Activated T-cell treated with anti-CD3 and anti-CD28 coated beads, Interleukin-2, amount 50 U/mL, for 24 hours (primary cell): ENCODE data around the gene BMPER.

Source experiments
- DNase-seq: peaks from one replicate; pipeline ENCODE4 v3.0.0-alpha.2; 2020
- H3K27ac Mint-ChIP-seq: 2 replicates; pipeline ENCODE4 v1.8.0; 2020; ENCODE audit warnings: mild to moderate bottlenecking, mixed read lengths
- H3K27me3 Mint-ChIP-seq: 2 replicates; pipeline ENCODE4 v1.8.0; 2020; ENCODE audit warnings: mixed read lengths
- H3K36me3 Mint-ChIP-seq: 2 replicates; pipeline ENCODE4 v1.8.0; 2020; ENCODE audit warnings: low read depth, mixed read lengths
- H3K4me1 Mint-ChIP-seq: 2 replicates; pipeline ENCODE4 v1.8.0; 2020; ENCODE audit warnings: low read depth, mixed read lengths
- H3K4me3 Mint-ChIP-seq: 2 replicates; pipeline ENCODE4 v1.8.0; 2020; ENCODE audit warnings: mild to moderate bottlenecking, moderate library complexity, mixed read lengths
- H3K9me3 Mint-ChIP-seq: 2 replicates; pipeline ENCODE4 v1.8.0; 2020; ENCODE audit warnings: mixed read lengths

Gene BMPER

GRCh38 chr7:33952824-33953223 lies 47.5 kb downstream of the BMPER start:
- H3K9me3 Mint-ChIP-seq, result no peaks in the 10 kb centered on the region
- H3K4me1 Mint-ChIP-seq, result no peaks in the 10 kb centered on the region
- no peak overlapping the region for H3K4me3 Mint-ChIP-seq
- DNase-seq, result no peak
- H3K27ac Mint-ChIP-seq, result no peak overlapping the region
- H3K27me3 Mint-ChIP-seq, result peaks cover 12% of the 10 kb centered on the region
- no peaks in the 10 kb centered on the region for H3K36me3 Mint-ChIP-seq

- Mint-ChIP-seq H3K4me3 (no peak overlapping the region), H3K27ac (no peak overlapping the region), H3K9me3 (no peaks in the 10 kb centered on the region), H3K4me1 (no peaks in the 10 kb centered on the region), H3K27me3 (peaks cover 12% of the 10 kb centered on the region), H3K36me3 (no peaks in the 10 kb centered on the region)
- DNase-seq, result no peak
Observed at GRCh38 chr7:33958104-33958503, 52.8 kb downstream of the BMPER start.

DNA sequence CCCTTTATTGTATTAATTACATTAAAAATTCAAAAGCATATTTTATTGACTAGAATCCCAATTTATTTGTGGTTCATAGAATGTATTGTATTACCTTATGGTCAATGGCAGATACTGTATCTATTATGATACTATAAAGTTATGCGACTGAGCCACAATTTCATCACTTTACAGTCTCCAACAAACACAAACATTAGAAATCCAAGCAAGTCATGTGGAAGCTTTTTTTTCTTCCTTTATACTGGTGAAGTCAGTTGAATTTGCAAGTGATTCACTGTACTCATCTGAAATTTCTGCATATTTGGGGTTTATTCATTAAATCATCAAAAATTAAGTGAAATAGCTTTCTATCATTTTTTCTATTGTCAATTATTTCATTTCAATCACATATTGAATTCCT lies 54.3 kb downstream of the BMPER start:
- H3K9me3 Mint-ChIP-seq, result no peaks in the 10 kb centered on the region
- H3K4me1 Mint-ChIP-seq, result no peaks in the 10 kb centered on the region
- H3K4me3 Mint-ChIP-seq, result no peak overlapping the region
- no peaks in the 10 kb centered on the region for H3K36me3 Mint-ChIP-seq
- H3K27ac Mint-ChIP-seq, result no peak overlapping the region
- DNase-seq, result no peak
- peaks cover 15% of the 10 kb centered on the region for H3K27me3 Mint-ChIP-seq

- no peak overlapping the region for H3K4me3 Mint-ChIP-seq
- no peaks in the 10 kb centered on the region for H3K4me1 Mint-ChIP-seq
- no peaks in the 10 kb centered on the region for H3K9me3 Mint-ChIP-seq
- H3K36me3 Mint-ChIP-seq, result no peaks in the 10 kb centered on the region
- H3K27me3 Mint-ChIP-seq, result peaks cover 12% of the 10 kb centered on the region
- no peak overlapping the region for H3K27ac Mint-ChIP-seq
- DNase-seq, result no peak
Observed at GRCh38 chr7:33961948-33962347, 56.6 kb downstream of the BMPER start.

- H3K27me3 Mint-ChIP-seq, result peaks cover 12% of the 10 kb centered on the region
- no peak overlapping the region for H3K27ac Mint-ChIP-seq
- no peaks in the 10 kb centered on the region for H3K36me3 Mint-ChIP-seq
- H3K4me1 Mint-ChIP-seq, result no peaks in the 10 kb centered on the region
- no peaks in the 10 kb centered on the region for H3K9me3 Mint-ChIP-seq
- H3K4me3 Mint-ChIP-seq, result no peak overlapping the region
- no peak for DNase-seq
Observed at GRCh38 chr7:33964417-33965182, 59.3 kb downstream of the BMPER start.

DNA sequence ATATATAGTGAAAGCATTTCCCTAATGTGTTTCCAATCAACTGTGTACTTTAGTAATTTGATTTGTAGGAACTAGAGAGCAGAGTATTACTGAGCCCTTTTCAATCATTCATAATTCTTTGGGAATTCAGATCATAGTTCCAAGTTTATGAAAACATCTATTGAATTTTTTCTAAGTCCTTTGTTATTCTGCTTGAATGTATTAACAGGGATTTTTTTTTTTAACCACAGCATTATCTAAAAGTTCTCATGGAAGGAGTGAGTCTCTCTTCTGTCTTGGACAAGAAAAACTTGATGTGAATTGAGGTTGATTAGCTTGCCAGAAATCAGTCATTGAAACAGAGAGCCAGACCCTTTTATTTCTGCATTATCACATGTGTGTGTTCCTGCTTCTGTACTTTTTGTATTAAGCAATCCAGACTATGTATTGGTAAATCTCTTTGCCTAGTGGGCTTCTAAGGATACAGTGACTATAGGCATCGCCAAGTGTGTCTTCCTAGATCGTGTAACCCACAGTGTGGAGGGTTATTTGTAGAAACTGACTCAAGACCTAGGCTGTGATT lies 59.9 kb downstream of the BMPER start:
- Mint-ChIP-seq H3K9me3 (no peaks in the 10 kb centered on the region), H3K36me3 (no peaks in the 10 kb centered on the region), H3K27ac (no peak overlapping the region), H3K27me3 (peaks cover 12% of the 10 kb centered on the region), H3K4me1 (no peaks in the 10 kb centered on the region), H3K4me3 (no peak overlapping the region)
- no peak for DNase-seq

DNA sequence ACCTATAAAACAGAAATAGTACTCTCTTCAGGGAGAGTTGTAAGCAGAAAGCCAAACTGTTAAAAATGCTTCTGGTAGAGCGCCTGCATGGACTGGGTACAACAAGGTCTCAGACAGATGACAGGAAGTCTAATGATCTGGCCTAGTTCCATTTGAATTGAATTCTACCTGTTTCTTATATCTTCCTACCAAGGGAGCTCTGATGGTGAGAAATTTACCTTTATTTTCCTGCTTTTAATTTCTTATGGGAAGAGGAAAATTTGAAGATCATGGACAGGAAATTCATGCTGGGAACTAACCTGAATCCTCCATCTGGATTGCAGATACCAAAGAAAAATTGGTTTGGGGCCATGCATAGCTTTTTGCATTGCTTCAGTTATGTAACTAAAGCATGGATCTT lies 63.3 kb downstream of the BMPER start:
- Mint-ChIP-seq H3K27ac (no peak overlapping the region), H3K36me3 (no peaks in the 10 kb centered on the region), H3K4me1 (no peaks in the 10 kb centered on the region), H3K4me3 (no peak overlapping the region), H3K9me3 (no peaks in the 10 kb centered on the region), H3K27me3 (peaks cover 5% of the 10 kb centered on the region)
- DNase-seq, result no peak

DNA sequence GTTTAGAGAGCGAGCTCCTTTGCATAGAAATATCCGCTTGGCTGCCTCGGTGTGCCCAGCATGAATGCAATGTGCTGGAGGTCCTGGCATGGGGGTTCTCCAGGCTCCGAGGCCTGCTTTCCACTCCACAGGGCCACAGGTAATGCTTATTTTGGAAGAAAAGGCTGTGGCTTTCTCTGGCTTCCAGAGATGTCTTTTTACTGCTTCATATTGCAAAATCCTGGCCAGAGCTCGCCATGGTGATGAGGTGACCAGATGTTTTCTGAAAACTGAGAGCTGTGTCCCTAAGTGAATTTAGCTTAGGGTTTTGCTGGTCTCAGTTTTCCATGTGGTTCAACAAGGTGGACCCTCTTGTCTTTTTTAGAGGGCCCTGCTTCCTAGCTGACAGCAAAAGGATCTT lies 65.2 kb downstream of the BMPER start:
- no peaks in the 10 kb centered on the region for H3K4me1 Mint-ChIP-seq
- no peaks in the 10 kb centered on the region for H3K9me3 Mint-ChIP-seq
- no peak for DNase-seq
- no peak overlapping the region for H3K27ac Mint-ChIP-seq
- no peak overlapping the region for H3K4me3 Mint-ChIP-seq
- no peaks in the 10 kb centered on the region for H3K27me3 Mint-ChIP-seq
- H3K36me3 Mint-ChIP-seq, result no peaks in the 10 kb centered on the region

DNA sequence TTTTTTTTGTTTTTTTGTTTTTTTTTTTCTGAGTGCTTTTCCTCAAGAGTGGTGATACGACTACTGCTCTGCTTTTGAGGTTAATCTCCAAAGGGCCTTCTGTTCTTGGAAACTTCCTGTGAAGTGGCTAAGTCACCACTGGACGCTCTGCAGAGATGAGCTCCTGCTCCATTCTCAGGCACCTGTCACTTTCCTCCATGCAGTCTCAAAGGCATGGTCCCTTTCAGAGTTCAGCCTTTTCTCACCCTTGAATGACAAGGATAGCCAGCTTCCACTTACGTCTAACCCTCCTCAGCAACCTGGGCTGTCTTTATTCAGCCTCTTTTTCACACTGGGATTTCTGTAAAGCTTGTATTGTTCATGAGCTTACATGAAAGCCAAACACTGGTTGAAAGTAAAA lies 65.8 kb downstream of the BMPER start:
- no peaks in the 10 kb centered on the region for H3K4me1 Mint-ChIP-seq
- H3K9me3 Mint-ChIP-seq, result no peaks in the 10 kb centered on the region
- H3K27ac Mint-ChIP-seq, result no peak overlapping the region
- DNase-seq, result no peak
- H3K4me3 Mint-ChIP-seq, result no peak overlapping the region
- H3K36me3 Mint-ChIP-seq, result no peaks in the 10 kb centered on the region
- no peaks in the 10 kb centered on the region for H3K27me3 Mint-ChIP-seq

GRCh38 chr7:33973231-33974015 lies 68.1 kb downstream of the BMPER start:
- Mint-ChIP-seq H3K9me3 (no peaks in the 10 kb centered on the region), H3K27me3 (no peaks in the 10 kb centered on the region), H3K27ac (no peak overlapping the region), H3K36me3 (no peaks in the 10 kb centered on the region), H3K4me1 (no peaks in the 10 kb centered on the region), H3K4me3 (no peak overlapping the region)
- no peak for DNase-seq

GRCh38 chr7:33979300-33979806 lies 74.0 kb downstream of the BMPER start:
- no peak overlapping the region for H3K4me3 Mint-ChIP-seq
- no peak for DNase-seq
- H3K4me1 Mint-ChIP-seq, result no peaks in the 10 kb centered on the region
- H3K27me3 Mint-ChIP-seq, result no peaks in the 10 kb centered on the region
- no peaks in the 10 kb centered on the region for H3K36me3 Mint-ChIP-seq
- no peak overlapping the region for H3K27ac Mint-ChIP-seq
- H3K9me3 Mint-ChIP-seq, result no peaks in the 10 kb centered on the region

DNA sequence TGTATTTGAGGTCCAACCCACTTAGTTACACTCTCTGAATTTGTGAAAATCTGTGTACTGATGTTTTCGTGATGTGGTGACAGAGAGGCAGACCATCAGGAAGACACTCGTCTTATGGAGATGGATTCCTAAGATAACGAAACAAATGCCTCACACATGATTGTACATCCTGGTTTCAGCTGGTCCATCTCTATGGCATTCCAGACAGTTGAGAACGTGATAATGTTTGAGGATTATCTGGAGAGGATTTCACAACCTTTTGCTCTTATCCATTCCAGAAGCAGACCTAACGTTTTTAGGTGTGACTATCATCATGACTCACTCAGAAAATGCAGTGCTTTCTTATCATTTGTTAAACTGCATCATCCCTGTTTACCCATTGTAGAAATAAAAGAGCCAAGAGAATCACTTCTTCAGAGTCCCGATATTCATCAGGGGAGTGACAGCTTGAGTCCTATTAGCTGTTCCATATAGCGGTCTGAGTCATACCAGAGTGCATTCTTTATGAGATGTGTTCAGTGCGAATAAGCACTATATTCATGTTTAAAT lies 74.5 kb downstream of the BMPER start:
- no peak overlapping the region for H3K4me3 Mint-ChIP-seq
- H3K27ac Mint-ChIP-seq, result no peak overlapping the region
- H3K27me3 Mint-ChIP-seq, result no peaks in the 10 kb centered on the region
- no peaks in the 10 kb centered on the region for H3K9me3 Mint-ChIP-seq
- DNase-seq, result no peak
- no peaks in the 10 kb centered on the region for H3K36me3 Mint-ChIP-seq
- H3K4me1 Mint-ChIP-seq, result no peaks in the 10 kb centered on the region

- H3K4me1 Mint-ChIP-seq, result no peaks in the 10 kb centered on the region
- no peaks in the 10 kb centered on the region for H3K9me3 Mint-ChIP-seq
- H3K27ac Mint-ChIP-seq, result no peak overlapping the region
- H3K27me3 Mint-ChIP-seq, result no peaks in the 10 kb centered on the region
- H3K36me3 Mint-ChIP-seq, result no peaks in the 10 kb centered on the region
- no peak for DNase-seq
- H3K4me3 Mint-ChIP-seq, result no peak overlapping the region
Observed at GRCh38 chr7:33981226-33981625, 75.9 kb downstream of the BMPER start.

DNA sequence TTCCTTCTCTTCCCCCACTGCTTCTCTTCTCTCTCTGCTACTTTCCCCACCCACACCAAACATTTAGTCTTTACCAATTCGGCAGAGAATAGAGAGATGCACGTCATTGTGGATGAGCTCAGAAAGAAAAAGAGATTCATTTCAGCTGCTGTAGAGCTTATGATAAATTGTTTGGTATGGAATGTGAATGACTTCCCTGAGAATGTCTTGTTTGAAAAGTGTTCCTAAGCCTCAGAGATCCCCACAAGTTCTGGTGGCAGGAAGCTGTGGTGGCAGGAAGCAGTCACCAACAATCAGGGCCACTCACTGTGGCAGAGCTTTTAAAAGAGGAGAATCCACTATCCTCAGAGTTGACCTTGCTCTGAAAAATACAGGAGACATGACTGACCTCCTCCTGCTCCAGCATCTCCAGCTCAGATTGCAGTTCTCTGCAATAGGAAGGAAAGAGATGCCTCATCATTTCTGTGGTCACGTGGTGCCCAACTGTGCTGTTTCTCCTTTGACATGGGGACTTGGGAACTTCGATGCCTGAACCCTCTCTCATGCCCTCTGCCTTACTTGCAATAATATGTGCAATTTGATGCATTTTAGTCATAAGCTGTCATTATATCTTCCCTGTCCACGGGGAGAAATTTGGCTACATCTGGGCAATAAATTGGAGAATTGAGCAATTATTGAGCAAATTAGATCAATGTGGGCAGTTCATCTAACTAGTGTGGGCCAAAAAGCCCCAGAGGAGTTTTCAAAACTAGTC lies 76.5 kb downstream of the BMPER start:
- no peaks in the 10 kb centered on the region for H3K27me3 Mint-ChIP-seq
- H3K36me3 Mint-ChIP-seq, result no peaks in the 10 kb centered on the region
- H3K27ac Mint-ChIP-seq, result no peak overlapping the region
- no peak overlapping the region for H3K4me3 Mint-ChIP-seq
- no peaks in the 10 kb centered on the region for H3K4me1 Mint-ChIP-seq
- DNase-seq, result no peak
- H3K9me3 Mint-ChIP-seq, result no peaks in the 10 kb centered on the region
